Osteocyte (in vitro differentiated cells): ENCODE results near the gene TYMS. TPM values are rescaled to one million over a fixed set of nuclear protein-coding genes. Genes with fewer than 3 reads are reported as not detected.

Experiments used
- DNase-seq: peaks from one replicate; pipeline ENCODE4 v3.0.0; 2021; ENCODE audit warnings: mixed read lengths; ENCODE audit not compliant: unreplicated experiment; ENCODE audit errors: extremely low spot score
- H3K27ac Mint-ChIP-seq: one replicate; pipeline ENCODE4 v1.8.0; 2021; ENCODE audit warnings: mild to moderate bottlenecking, mixed read lengths; ENCODE audit not compliant: unreplicated experiment
- H3K27me3 Mint-ChIP-seq: one replicate; pipeline ENCODE4 v1.8.0; 2021; ENCODE audit warnings: mixed read lengths; ENCODE audit not compliant: unreplicated experiment
- H3K36me3 Mint-ChIP-seq: one replicate; pipeline ENCODE4 v1.8.0; 2021; ENCODE audit warnings: mixed read lengths; ENCODE audit not compliant: unreplicated experiment
- H3K4me1 Mint-ChIP-seq: one replicate; pipeline ENCODE4 v1.8.0; 2021; ENCODE audit warnings: mixed read lengths; ENCODE audit not compliant: unreplicated experiment
- H3K4me3 Mint-ChIP-seq: one replicate; pipeline ENCODE4 v1.8.0; 2021; ENCODE audit warnings: mild to moderate bottlenecking, moderate library complexity, mixed read lengths; ENCODE audit not compliant: unreplicated experiment
- H3K9me3 Mint-ChIP-seq: one replicate; pipeline ENCODE4 v1.8.0; 2021; ENCODE audit warnings: mixed read lengths; ENCODE audit not compliant: unreplicated experiment
- CTCF ChIP-seq: fragments of 200-600 bp; sonication (generic); IDR thresholded peaks from 2 replicates; pipeline ENCODE4 v1.5.0; 2021; ENCODE audit warnings: antibody characterized with exemption, mild to moderate bottlenecking, moderate library complexity
- total RNA-seq: library from RNA; stranded (reverse); gene quantifications from 2 replicates; pipeline ENCODE4 v1.2.1, GENCODE V29; 2021

TYMS gene
- total RNA-seq, 1 donor from 2014 or later, result 35.7 TPM

- H3K9me3 Mint-ChIP-seq, result no peaks in the 10 kb centered on the region
- TF ChIP-seq CTCF, result no peak
- DNase-seq, result no peak
- H3K27me3 Mint-ChIP-seq, result no peaks in the 10 kb centered on the region
- no peaks in the 10 kb centered on the region for H3K4me1 Mint-ChIP-seq
- peaks cover 17% of the 10 kb centered on the region for H3K36me3 Mint-ChIP-seq
- no peak overlapping the region for H3K4me3 Mint-ChIP-seq
- no peak overlapping the region for H3K27ac Mint-ChIP-seq
These were observed 17.9 kb downstream of the TYMS start for GRCh38 chr18:675307-675706.

- Mint-ChIP-seq H3K36me3 (peaks cover 12% of the 10 kb centered on the region), H3K27me3 (no peaks in the 10 kb centered on the region), H3K9me3 (no peaks in the 10 kb centered on the region), H3K4me1 (no peaks in the 10 kb centered on the region), H3K4me3 (no peak overlapping the region), H3K27ac (no peak overlapping the region)
- DNase-seq, result no peak
- no peak for TF ChIP-seq CTCF
These were observed 18.6 kb downstream of the TYMS start for GRCh38 chr18:676069-676468.

GRCh38 chr18:676736-677135 is 19.3 kb downstream of the TYMS start:
- DNase-seq, result no peak
- Mint-ChIP-seq H3K27me3 (no peaks in the 10 kb centered on the region), H3K4me3 (no peak overlapping the region), H3K27ac (no peak overlapping the region), H3K36me3 (peaks cover 11% of the 10 kb centered on the region), H3K4me1 (no peaks in the 10 kb centered on the region), H3K9me3 (no peaks in the 10 kb centered on the region)
- no peak for TF ChIP-seq CTCF

GRCh38 chr18:677145-677544 is 19.7 kb downstream of the TYMS start:
- H3K4me3 Mint-ChIP-seq, result no peak overlapping the region
- no peaks in the 10 kb centered on the region for H3K4me1 Mint-ChIP-seq
- TF ChIP-seq CTCF, result no peak
- H3K27me3 Mint-ChIP-seq, result no peaks in the 10 kb centered on the region
- DNase-seq, result no peak
- H3K27ac Mint-ChIP-seq, result no peak overlapping the region
- H3K9me3 Mint-ChIP-seq, result no peaks in the 10 kb centered on the region
- H3K36me3 Mint-ChIP-seq, result peaks cover 11% of the 10 kb centered on the region

- no peak for DNase-seq
- H3K27ac Mint-ChIP-seq, result no peak overlapping the region
- H3K4me3 Mint-ChIP-seq, result no peak overlapping the region
- H3K36me3 Mint-ChIP-seq, result peaks cover 11% of the 10 kb centered on the region
- no peaks in the 10 kb centered on the region for H3K27me3 Mint-ChIP-seq
- TF ChIP-seq CTCF, result no peak
- no peaks in the 10 kb centered on the region for H3K9me3 Mint-ChIP-seq
- H3K4me1 Mint-ChIP-seq, result no peaks in the 10 kb centered on the region
These were observed 20.5 kb downstream of the TYMS start for GRCh38 chr18:677951-678381.
